OCI-LY7 (cell line): Measurements from ENCODE around the gene VTI1A. TPM values are rescaled to one million over a fixed set of nuclear protein-coding genes. Genes with fewer than 3 reads are reported as not detected.

ENCODE experiments used
- BruUV-seq: library from RNA; stranded (reverse); fragments of 400-500 nt; replicated peaks from 2 replicates; lab custom pipeline; 2021; lab: Mats Ljungman, UMichigan
- CTCF ChIA-PET: fragments of 300-600 bp; sonication (Branson Sonifier 250); formaldehyde crosslinking; loops from one replicate; lab custom pipeline; 2022; ENCODE audit warnings: antibody characterized with exemption; ENCODE audit not compliant: unreplicated experiment; lab: Charles Lee
- POLR2A ChIA-PET: fragments of 300-600 bp; sonication (Branson Sonifier 250); formaldehyde crosslinking; loops from one replicate; lab custom pipeline; 2022; ENCODE audit warnings: antibody characterized with exemption; lab: Charles Lee
- DNase-seq: peaks from one replicate; pipeline ENCODE4 v3.0.0-alpha.2; 2015; ENCODE audit warnings: low spot score
- H2AFZ ChIP-seq: fragments of 200-600 bp; sonication (generic), shearing (Covaris generic); 2 replicates; pipeline ENCODE4 v1.6.1; 2014; ENCODE audit warnings: mild to moderate bottlenecking, antibody characterized with exemption, low read length, moderate library complexity
- H3K27ac ChIP-seq: fragments of 200-600 bp; sonication (generic); 2 replicates; pipeline ENCODE4 v1.5.1; 2014; ENCODE audit warnings: mixed run types, low read depth, mild to moderate bottlenecking, moderate library complexity, low read length, inconsistent platforms; ENCODE audit not compliant: poor library complexity, severe bottlenecking
- H3K36me3 ChIP-seq: fragments of 200-600 bp; sonication (generic); 2 replicates; pipeline ENCODE4 v1.6.1; 2014; ENCODE audit warnings: mild to moderate bottlenecking, antibody characterized with exemption, low read length, moderate library complexity, mixed read lengths; ENCODE audit not compliant: insufficient read depth
- H3K4me1 ChIP-seq: fragments of 200-600 bp; sonication (generic); 2 replicates; pipeline ENCODE4 v1.5.1; 2014; ENCODE audit warnings: mild to moderate bottlenecking, low read length; ENCODE audit not compliant: insufficient read depth, poor library complexity, severe bottlenecking
- H3K4me2 ChIP-seq: fragments of 200-600 bp; sonication (generic); 2 replicates; pipeline ENCODE4 v1.6.1; 2014; ENCODE audit warnings: mild to moderate bottlenecking, low read length
- H3K4me3 ChIP-seq: fragments of 200-600 bp; sonication (generic); 2 replicates; pipeline ENCODE4 v1.5.1; 2014; ENCODE audit warnings: mild to moderate bottlenecking, low read depth, low read length; ENCODE audit not compliant: poor library complexity, severe bottlenecking
- H3K79me2 ChIP-seq: fragments of 200-600 bp; sonication (generic); 2 replicates; pipeline ENCODE4 v1.6.1; 2016; ENCODE audit warnings: low read depth, mild to moderate bottlenecking, low read length, moderate library complexity, mixed read lengths; ENCODE audit not compliant: insufficient read depth
- H3K9me2 ChIP-seq: fragments of 200-600 bp; sonication (generic); 2 replicates; pipeline ENCODE4 v1.6.1; 2016; ENCODE audit warnings: mild to moderate bottlenecking, low read length, mixed read lengths; ENCODE audit not compliant: insufficient read depth
- H3K9me3 ChIP-seq: fragments of 200-600 bp; sonication (generic); 2 replicates; pipeline ENCODE4 v1.6.1; 2014; ENCODE audit warnings: mild to moderate bottlenecking, mixed run types, low read length, mixed read lengths
- H4K20me1 ChIP-seq: fragments of 200-600 bp; sonication (generic); 2 replicates; pipeline ENCODE4 v1.6.1; 2014; ENCODE audit warnings: mild to moderate bottlenecking, antibody characterized with exemption, low read length, moderate library complexity, mixed read lengths; ENCODE audit not compliant: insufficient read depth
- EZH2phosphoT487 ChIP-seq: fragments of 200-600 bp; sonication (generic); IDR thresholded peaks from 2 replicates; pipeline ENCODE4 v1.6.1; 2018; ENCODE audit warnings: low read depth, borderline replicate concordance, mild to moderate bottlenecking, mixed run types, antibody characterized with exemption, low read length, moderate library complexity, mixed read lengths
- intact Hi-C: fragments of 100-400 bp; cut with micrococcal nuclease; formaldehyde crosslinking; loops from one replicate; pipeline ENCODE4 v1.10.0; 2022; ENCODE audit not compliant: unreplicated experiment
- total RNA-seq, 2 experiments: library from RNA; depleted of rRNA in 1 of 2; stranded (reverse); fragments of >200 nt in 1 of 2; shearing (Covaris generic) in 1 of 2; gene quantifications; 2 replicates each; pipeline ENCODE4 v1.2.3, GENCODE V29; 2014 to 2022
- TF ChIP-seq, protein P1 (sequence below): fragments of 200-600 bp; sonication (generic); conservative IDR thresholded peaks from 2 replicates; pipeline ENCODE4 v1.5.1; 2014; ENCODE audit warnings: mild to moderate bottlenecking, antibody characterized with exemption, low read length, moderate library complexity, mixed read lengths

Gene VTI1A
- total RNA-seq, 2 experiments from 2014 or later: 39.4 to 45.2 TPM

- TF ChIP-seq, protein P1, sequence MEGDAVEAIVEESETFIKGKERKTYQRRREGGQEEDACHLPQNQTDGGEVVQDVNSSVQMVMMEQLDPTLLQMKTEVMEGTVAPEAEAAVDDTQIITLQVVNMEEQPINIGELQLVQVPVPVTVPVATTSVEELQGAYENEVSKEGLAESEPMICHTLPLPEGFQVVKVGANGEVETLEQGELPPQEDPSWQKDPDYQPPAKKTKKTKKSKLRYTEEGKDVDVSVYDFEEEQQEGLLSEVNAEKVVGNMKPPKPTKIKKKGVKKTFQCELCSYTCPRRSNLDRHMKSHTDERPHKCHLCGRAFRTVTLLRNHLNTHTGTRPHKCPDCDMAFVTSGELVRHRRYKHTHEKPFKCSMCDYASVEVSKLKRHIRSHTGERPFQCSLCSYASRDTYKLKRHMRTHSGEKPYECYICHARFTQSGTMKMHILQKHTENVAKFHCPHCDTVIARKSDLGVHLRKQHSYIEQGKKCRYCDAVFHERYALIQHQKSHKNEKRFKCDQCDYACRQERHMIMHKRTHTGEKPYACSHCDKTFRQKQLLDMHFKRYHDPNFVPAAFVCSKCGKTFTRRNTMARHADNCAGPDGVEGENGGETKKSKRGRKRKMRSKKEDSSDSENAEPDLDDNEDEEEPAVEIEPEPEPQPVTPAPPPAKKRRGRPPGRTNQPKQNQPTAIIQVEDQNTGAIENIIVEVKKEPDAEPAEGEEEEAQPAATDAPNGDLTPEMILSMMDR: no peak
- TF ChIP-seq EZH2phosphoT487: no peak
- Histone ChIP-seq H3K79me2 (no peaks in the 10 kb centered on the region), H2AFZ (no peak overlapping the region), H3K9me2 (no peaks in the 10 kb centered on the region), H3K4me2 (no peak overlapping the region), H4K20me1 (no peaks in the 10 kb centered on the region), H3K4me1 (no peaks in the 10 kb centered on the region), H3K4me3 (no peak overlapping the region), H3K9me3 (no peaks in the 10 kb centered on the region), H3K27ac (no peak overlapping the region), H3K36me3 (no peaks in the 10 kb centered on the region)
- no peak for DNase-seq
- BruUV-seq: no TSS peak
- ChIA-PET POLR2A (interaction anchor here (0.6 to 1.1 kb wide), 2 partner anchors 21 to 117 kb away, joined by 3 read pairs; no protein-coding TSS in a partner anchor), CTCF (no interaction called here)
- intact Hi-C loops: no loop called here
Measured at GRCh38 chr10:112811741-112812551, 364.9 kb downstream of the VTI1A start.

- Histone ChIP-seq H3K36me3 (no peaks in the 10 kb centered on the region), H3K4me3 (no peak overlapping the region), H2AFZ (no peak overlapping the region), H3K27ac (no peak overlapping the region), H3K79me2 (no peaks in the 10 kb centered on the region), H3K4me2 (no peak overlapping the region), H3K9me3 (no peaks in the 10 kb centered on the region), H4K20me1 (no peaks in the 10 kb centered on the region), H3K4me1 (no peaks in the 10 kb centered on the region), H3K9me2 (no peaks in the 10 kb centered on the region)
- intact Hi-C loops: no loop called here
- ChIA-PET CTCF (no interaction called here), POLR2A (interaction anchor here (1.1 kb wide), 1 partner anchor 22 kb away, joined by 3 read pairs; no protein-coding TSS in a partner anchor)
- no peak for TF ChIP-seq EZH2phosphoT487
- TF ChIP-seq, protein P1: no peak
- no peak for DNase-seq
- no TSS peak for BruUV-seq
Measured at GRCh38 chr10:112812586-112812985, 365.6 kb downstream of the VTI1A start.
